Esophagus squamous epithelium (tissue), 5 donors: ENCODE data around the gene SLIRP. TPM values are rescaled to one million over a fixed set of nuclear protein-coding genes. Genes with fewer than 3 reads are reported as not detected.

Source experiments
- DNase-seq: peaks from one replicate; lab custom pipeline; 2025; lab: John Stamatoyannopoulos, UW
- H3K27ac ChIP-seq, 4 donors: fragments of 200-600 bp; sonication (generic); one replicate each; pipeline ENCODE4 v1.5.1; 2016 to 2019; ENCODE audit warnings: mild to moderate bottlenecking in 1 of 4
- H3K27me3 ChIP-seq, 4 donors: fragments of 200-600 bp; sonication (generic); 1 replicate in 3 of 4; 2 replicates in 1 of 4; pipeline versions ENCODE4 v1.5.1 to v1.6.0; 2017 to 2021; ENCODE audit warnings: antibody characterized with exemption in 1 of 4
- H3K36me3 ChIP-seq, 3 donors: fragments of 200-600 bp; sonication (generic); one replicate each; pipeline ENCODE4 v1.5.1; 2016 to 2019
- H3K4me1 ChIP-seq, 3 donors: fragments of 200-600 bp; sonication (generic); one replicate each; pipeline ENCODE4 v1.5.1; 2017 to 2019
- H3K4me3 ChIP-seq, 4 donors: fragments of 200-600 bp; sonication (generic); 1 replicate in 3 of 4; 2 replicates in 1 of 4; pipeline ENCODE4 v1.5.1; 2016 to 2019; ENCODE audit warnings: mild to moderate bottlenecking in 2 of 4, moderate library complexity in 1 of 4
- H3K9me3 ChIP-seq, 3 donors: fragments of 200-600 bp; sonication (generic); one replicate each; pipeline ENCODE4 v1.5.1; 2016 to 2019
- POLR2A ChIP-seq, 4 donors: fragments of 450-650 bp; IDR thresholded peaks; one replicate each; pipeline ENCODE4 v1.6.1; 2017; ENCODE audit warnings: antibody characterized with exemption in 4 of 4, mild to moderate bottlenecking in 4 of 4, moderate library complexity in 3 of 4
- WGBS, 2 donors: methylation state at CpG; one replicate each; pipeline ENCODE4 v1.1.5; 2018; 5-methylcytosine and 5-hydroxymethylcytosine counted together
- intact Hi-C: fragments of 100-400 bp; cut with DNase I; formaldehyde crosslinking; loops from one replicate; pipeline ENCODE4 v1.15.0; 2022
- total RNA-seq, 4 donors: library from RNA; depleted of rRNA; stranded (reverse); fragments of >200 nt; gene quantifications; one replicate each; pipeline ENCODE4 v1.1.0, GENCODE V29; 2016
- TF ChIP-seq, protein P1 (sequence below), 6 experiments: fragments of 450-650 bp in 4 of 6; fragments of 200-600 bp in 2 of 6; sonication (generic) in 2 of 6; IDR thresholded peaks; one replicate each; pipeline ENCODE4 v1.5.1; 2016 to 2019; ENCODE audit warnings: antibody characterized with exemption in 6 of 6, mild to moderate bottlenecking in 4 of 6, moderate library complexity in 4 of 6
- donor health status: DM: yes; HTN: yes; CAD: no.

SLIRP gene
- total RNA-seq, 4 donors from 2014 or later, result 125 to 487 (median 290) TPM

GRCh38 chr14:77714926-77715325, 7.0 kb downstream of the SLIRP start:
- no peak for DNase-seq
- no peak overlapping the region for H3K27ac ChIP-seq
- H3K4me3 ChIP-seq, result no peak overlapping the region
- H3K27me3 ChIP-seq, result no peaks in the 10 kb centered on the region
- WGBS, 2 donors, result 85 to 87% methylated on average over 6 of the region's 6 CpGs
- H3K4me1 ChIP-seq, result peaks cover under 1 to 7% (median 4%) of the 10 kb centered on the region in 3 donors
- TF ChIP-seq, protein P1, sequence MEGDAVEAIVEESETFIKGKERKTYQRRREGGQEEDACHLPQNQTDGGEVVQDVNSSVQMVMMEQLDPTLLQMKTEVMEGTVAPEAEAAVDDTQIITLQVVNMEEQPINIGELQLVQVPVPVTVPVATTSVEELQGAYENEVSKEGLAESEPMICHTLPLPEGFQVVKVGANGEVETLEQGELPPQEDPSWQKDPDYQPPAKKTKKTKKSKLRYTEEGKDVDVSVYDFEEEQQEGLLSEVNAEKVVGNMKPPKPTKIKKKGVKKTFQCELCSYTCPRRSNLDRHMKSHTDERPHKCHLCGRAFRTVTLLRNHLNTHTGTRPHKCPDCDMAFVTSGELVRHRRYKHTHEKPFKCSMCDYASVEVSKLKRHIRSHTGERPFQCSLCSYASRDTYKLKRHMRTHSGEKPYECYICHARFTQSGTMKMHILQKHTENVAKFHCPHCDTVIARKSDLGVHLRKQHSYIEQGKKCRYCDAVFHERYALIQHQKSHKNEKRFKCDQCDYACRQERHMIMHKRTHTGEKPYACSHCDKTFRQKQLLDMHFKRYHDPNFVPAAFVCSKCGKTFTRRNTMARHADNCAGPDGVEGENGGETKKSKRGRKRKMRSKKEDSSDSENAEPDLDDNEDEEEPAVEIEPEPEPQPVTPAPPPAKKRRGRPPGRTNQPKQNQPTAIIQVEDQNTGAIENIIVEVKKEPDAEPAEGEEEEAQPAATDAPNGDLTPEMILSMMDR (IDR thresholded peaks at IDR 0.05), result no peak
- TF ChIP-seq POLR2A (IDR thresholded peaks at IDR 0.05), result no peak
- peaks cover 27 to 99% (median 28%) of the 10 kb centered on the region in 3 donors for H3K36me3 ChIP-seq
- intact Hi-C loops, result no loop called here
- H3K9me3 ChIP-seq, result no peaks in the 10 kb centered on the region

GRCh38 chr14:77717608-77718305, 9.9 kb downstream of the SLIRP start:
- H3K9me3 ChIP-seq, result no peaks in the 10 kb centered on the region
- no peaks in the 10 kb centered on the region for H3K27me3 ChIP-seq
- intact Hi-C loops, result no loop called here
- no peak overlapping the region for H3K4me3 ChIP-seq
- peaks cover 19 to 100% (median 23%) of the 10 kb centered on the region in 3 donors for H3K36me3 ChIP-seq
- no peaks in the 10 kb centered on the region for H3K4me1 ChIP-seq
- H3K27ac ChIP-seq, result no peak overlapping the region
- TF ChIP-seq POLR2A (IDR thresholded peaks at IDR 0.05), result no peak
- TF ChIP-seq, protein P1 (IDR thresholded peaks at IDR 0.05), result no peak
- DNase-seq, result no peak
- WGBS, 2 donors, result 74 to 90% methylated on average over 5 of the region's 5 CpGs

DNA sequence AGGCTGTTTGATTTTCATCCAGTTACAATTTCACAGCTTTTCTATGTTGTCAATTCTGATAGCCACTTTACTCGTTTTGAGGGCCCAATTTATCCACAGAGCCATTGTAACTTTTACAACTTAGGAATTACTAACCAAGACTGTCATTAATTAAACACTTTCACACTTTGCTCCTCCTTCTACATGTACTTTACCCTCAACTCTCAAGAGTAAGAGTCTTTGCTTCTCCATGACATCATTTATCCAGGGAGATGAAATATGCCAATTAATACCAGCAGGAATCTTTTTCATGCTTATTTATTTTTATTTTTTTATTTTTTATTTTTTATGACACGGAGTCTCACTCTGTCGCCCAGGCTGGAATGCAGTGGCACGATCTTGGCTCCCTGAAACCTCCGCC, 13.5 kb downstream of the SLIRP start:
- H3K4me1 ChIP-seq, result no peaks in the 10 kb centered on the region
- no peak for DNase-seq
- H3K27ac ChIP-seq, result no peak overlapping the region
- H3K4me3 ChIP-seq, result no peak overlapping the region
- H3K27me3 ChIP-seq, result no peaks in the 10 kb centered on the region
- WGBS, 2 donors, result 89 to 92% methylated on average over 5 of the region's 5 CpGs
- TF ChIP-seq, protein P1 (IDR thresholded peaks at IDR 0.05), result no peak
- TF ChIP-seq POLR2A (IDR thresholded peaks at IDR 0.05), result no peak
- intact Hi-C loops, result no loop called here
- H3K36me3 ChIP-seq, result peaks cover 23 to 100% (median 28%) of the 10 kb centered on the region in 3 donors
- H3K9me3 ChIP-seq, result no peaks in the 10 kb centered on the region

GRCh38 chr14:77722301-77722700, 14.4 kb downstream of the SLIRP start:
- peaks cover 15 to 100% (median 35%) of the 10 kb centered on the region in 3 donors for H3K36me3 ChIP-seq
- no peaks in the 10 kb centered on the region for H3K4me1 ChIP-seq
- intact Hi-C loops, result no loop called here
- DNase-seq, result no peak
- no peak overlapping the region for H3K27ac ChIP-seq
- no peaks in the 10 kb centered on the region for H3K9me3 ChIP-seq
- TF ChIP-seq, protein P1 (IDR thresholded peaks at IDR 0.05), result no peak
- no peak for TF ChIP-seq POLR2A (IDR thresholded peaks at IDR 0.05)
- no peaks in the 10 kb centered on the region for H3K27me3 ChIP-seq
- WGBS, 2 donors, result 97 to 100% methylated on average over 3 of the region's 3 CpGs
- no peak overlapping the region for H3K4me3 ChIP-seq

DNA sequence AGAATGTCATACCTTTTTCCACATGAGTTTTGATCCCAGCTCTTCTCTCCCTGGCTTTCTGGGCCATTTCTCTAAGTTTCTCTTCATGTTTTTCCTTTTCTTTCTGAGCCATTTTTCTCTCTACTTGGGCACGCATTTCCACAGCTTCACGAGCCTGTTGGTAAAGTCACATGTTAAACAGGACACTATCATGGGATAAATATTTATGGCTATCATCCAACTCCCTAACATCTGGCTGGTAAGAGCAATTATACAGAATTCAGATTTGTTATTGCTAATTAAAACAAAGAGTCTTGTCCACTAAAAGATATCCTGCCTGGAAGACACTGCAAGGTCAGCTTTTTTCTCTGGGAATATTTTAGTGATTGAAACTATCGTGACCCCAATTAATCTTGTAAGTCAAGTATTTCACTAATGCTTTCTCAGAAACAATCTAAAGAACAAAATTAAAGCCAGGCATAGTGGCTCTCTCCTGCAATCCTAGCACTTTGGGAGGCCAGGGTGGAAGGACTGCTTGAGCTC, 23.1 kb downstream of the SLIRP start:
- Histone ChIP-seq H3K4me3 (no peak overlapping the region), H3K27ac (no peak overlapping the region), H3K9me3 (no peaks in the 10 kb centered on the region), H3K36me3 (peaks cover 11 to 100% (median 71%) of the 10 kb centered on the region in 3 donors), H3K27me3 (no peaks in the 10 kb centered on the region), H3K4me1 (no peaks in the 10 kb centered on the region)
- no peak for TF ChIP-seq POLR2A (IDR thresholded peaks at IDR 0.05)
- TF ChIP-seq, protein P1 (IDR thresholded peaks at IDR 0.05), result no peak
- intact Hi-C loops, result no loop called here
- WGBS, 2 donors, result 80% methylated on average over 3 of the region's 3 CpGs
- no peak for DNase-seq
